IMR-90 (cell line): ENCODE results near the gene CDHR3. TPM values are rescaled to one million over a fixed set of nuclear protein-coding genes. Genes with fewer than 3 reads are reported as not detected.

Source experiments
- ATAC-seq: fragments of 200-7000 bp; cut with Tn5 transposase; 2 replicates; pipeline ENCODE4 v1.9.1; 2020; ENCODE audit warnings: low read depth, mild to moderate bottlenecking, moderate library complexity
- BruUV-seq: library from RNA; stranded (reverse); fragments of 400-500 nt; replicated peaks from 2 replicates; lab custom pipeline; 2021; lab: Mats Ljungman, UMichigan
- CTCF ChIA-PET: fragments of 300-600 bp; formaldehyde crosslinking; extraction: SDS; loops from one replicate; lab custom pipeline; 2021; ENCODE audit warnings: antibody characterized with exemption; lab: Yijun Ruan, JAX
- POLR2A ChIA-PET: fragments of 300-600 bp; sonication (Branson Sonifier 250); formaldehyde crosslinking; loops from one replicate; lab custom pipeline; 2022; ENCODE audit warnings: antibody characterized with exemption; ENCODE audit not compliant: unreplicated experiment; lab: Charles Lee
- DNase-seq: peaks from one replicate; pipeline ENCODE4 v3.0.0; 2013
- H2AFZ ChIP-seq: replicated peaks from 2 replicates; pipeline ENCODE3; 2013; ENCODE audit warnings: low read length, mild to moderate bottlenecking; ENCODE audit not compliant: poor library complexity
- H2AK5ac ChIP-seq: 2 replicates; pipeline ENCODE4 v1.6.1; 2013; ENCODE audit warnings: low read depth, low read length, inconsistent platforms
- H2AK9ac ChIP-seq: replicated peaks from 2 replicates; pipeline ENCODE3; 2013; ENCODE audit warnings: mild to moderate bottlenecking, low read depth, low read length, moderate library complexity; ENCODE audit not compliant: poor library complexity
- H2BK120ac ChIP-seq: 2 replicates; pipeline ENCODE4 v1.6.1; 2013; ENCODE audit warnings: low read depth, low read length, inconsistent platforms
- H2BK15ac ChIP-seq: 3 replicates; pipeline ENCODE4 v1.6.1; 2013; ENCODE audit warnings: low read depth, low read length, inconsistent platforms
- H2BK20ac ChIP-seq: 2 replicates; pipeline ENCODE4 v1.6.1; 2013; ENCODE audit warnings: low read depth, mild to moderate bottlenecking, inconsistent platforms, low read length, moderate library complexity
- H2BK5ac ChIP-seq: 2 replicates; pipeline ENCODE4 v1.6.1; 2013; ENCODE audit warnings: mild to moderate bottlenecking, low read depth, low read length, inconsistent platforms; ENCODE audit not compliant: poor library complexity, severe bottlenecking
- H3K14ac ChIP-seq: replicated peaks from 2 replicates; pipeline ENCODE4 v1.6.1; 2013; ENCODE audit warnings: low read depth, low read length, inconsistent platforms
- H3K18ac ChIP-seq: 2 replicates; pipeline ENCODE4 v1.6.1; 2013; ENCODE audit warnings: low read depth, low read length, control low read depth
- H3K23ac ChIP-seq: 2 replicates; pipeline ENCODE4 v1.6.1; 2013; ENCODE audit warnings: low read depth, low read length, inconsistent platforms
- H3K27ac ChIP-seq: 2 replicates; pipeline ENCODE4 v1.5.1; 2013; ENCODE audit warnings: mild to moderate bottlenecking, control low read depth, low read length; ENCODE audit not compliant: insufficient read depth
- H3K27me3 ChIP-seq: 2 replicates; pipeline ENCODE4 v1.6.1; 2013; ENCODE audit warnings: low read length; ENCODE audit not compliant: control insufficient read depth, insufficient read depth
- H3K36me3 ChIP-seq: 2 replicates; pipeline ENCODE4 v1.6.1; 2013; ENCODE audit warnings: low read length, mixed read lengths; ENCODE audit not compliant: control insufficient read depth, insufficient read depth
- H3K4ac ChIP-seq: 2 replicates; pipeline ENCODE4 v1.6.1; 2013; ENCODE audit warnings: low read depth, low read length, inconsistent platforms
- H3K4me1 ChIP-seq: 2 replicates; pipeline ENCODE4 v1.6.1; 2013; ENCODE audit warnings: low read length, mixed read lengths; ENCODE audit not compliant: control insufficient read depth, insufficient read depth
- H3K4me2 ChIP-seq: 2 replicates; pipeline ENCODE4 v1.6.1; 2013; ENCODE audit warnings: low read depth, mild to moderate bottlenecking, control low read depth, low read length, moderate library complexity
- H3K4me3 ChIP-seq: 2 replicates; pipeline ENCODE4 v1.5.1; 2013; ENCODE audit warnings: low read depth, mild to moderate bottlenecking, control low read depth, low read length, moderate library complexity; ENCODE audit not compliant: insufficient read depth
- H3K56ac ChIP-seq: 2 replicates; pipeline ENCODE4 v1.6.1; 2013; ENCODE audit warnings: low read length, inconsistent platforms; ENCODE audit not compliant: insufficient read depth; ENCODE audit errors: extremely low read depth
- H3K79me1 ChIP-seq, 2 experiments: 2 replicates each; pipeline ENCODE4 v1.6.1; 2013; ENCODE audit warnings: low read length in 2 of 2, inconsistent platforms in 1 of 2, low read depth in 1 of 2
- H3K9ac ChIP-seq: 2 replicates; pipeline ENCODE4 v1.6.1; 2013; ENCODE audit warnings: low read depth, low read length, control low read depth
- H3K9me1 ChIP-seq: 2 replicates; pipeline ENCODE4 v1.6.1; 2013; ENCODE audit warnings: low read length, inconsistent platforms; ENCODE audit not compliant: insufficient read depth
- H3K9me3 ChIP-seq: 2 replicates; pipeline ENCODE4 v1.6.1; 2013; ENCODE audit warnings: low read length; ENCODE audit not compliant: control insufficient read depth, insufficient read depth
- H4K20me1 ChIP-seq: 2 replicates; pipeline ENCODE4 v1.6.1; 2013; ENCODE audit warnings: low read length, inconsistent platforms; ENCODE audit not compliant: insufficient read depth
- H4K5ac ChIP-seq: 2 replicates; pipeline ENCODE4 v1.6.1; 2013; ENCODE audit warnings: mild to moderate bottlenecking, low read depth, low read length, control low read depth
- H4K8ac ChIP-seq, 2 experiments: 2 replicates each; pipeline ENCODE4 v1.6.1; 2013; ENCODE audit warnings: low read depth in 2 of 2, low read length in 2 of 2, control low read depth in 1 of 2, inconsistent platforms in 1 of 2
- H4K91ac ChIP-seq: 2 replicates; pipeline ENCODE4 v1.6.1; 2013; ENCODE audit warnings: low read depth, low read length, inconsistent platforms; ENCODE audit not compliant: insufficient read depth
- BHLHE40 ChIP-seq: fragments of 150-350 bp; IDR thresholded peaks from 2 replicates; pipeline ENCODE4 v1.6.1; 2016; ENCODE audit warnings: mild to moderate bottlenecking, low read depth, low read length
- CEBPB ChIP-seq: IDR thresholded peaks from 2 replicates; pipeline ENCODE4 v1.6.1; 2012; ENCODE audit warnings: low read depth, low read length, improper control_type of control experiment
- FOS ChIP-seq: fragments of 150-350 bp; IDR thresholded peaks from 2 replicates; pipeline ENCODE4 v1.6.1; 2016; ENCODE audit warnings: low read depth, low read length
- MAZ ChIP-seq: IDR thresholded peaks from 2 replicates; pipeline ENCODE4 v1.6.1; 2012; ENCODE audit warnings: low read depth, mild to moderate bottlenecking, low read length, improper control_type of control experiment, moderate library complexity, borderline replicate concordance
- NFE2L2 ChIP-seq: fragments of 150-350 bp; IDR thresholded peaks from 2 replicates; pipeline ENCODE4 v1.6.1; 2016; ENCODE audit warnings: low read depth, mild to moderate bottlenecking, low read length
- RCOR1 ChIP-seq: IDR thresholded peaks from 2 replicates; pipeline ENCODE4 v1.6.1; 2012; ENCODE audit warnings: mild to moderate bottlenecking, low read length, improper control_type of control experiment; ENCODE audit not compliant: insufficient replicate concordance
- WGBS, 2 experiments: methylation state at CpG; one replicate each; pipeline versions ENCODE4 v1.1.5 to v1.1.7; 2013; ENCODE audit warnings: missing lambda C conversion rate in 2 of 2; ENCODE audit not compliant: insufficient read length in 1 of 2; ENCODE audit errors: extremely low coverage in 2 of 2; 5-methylcytosine and 5-hydroxymethylcytosine counted together
- dilution Hi-C: fragments of 300-500 bp; cut with HindIII; formaldehyde crosslinking; loops from one replicate; pipeline ENCODE4 v1.14.3; 2018; ENCODE audit warnings: low sequenced_read_pairs; ENCODE audit not compliant: unreplicated experiment
- in situ Hi-C: fragments of 300-500 bp; cut with MboI; formaldehyde crosslinking; loops from 3 replicates; pipeline ENCODE4 v1.14.3; 2019; ENCODE audit warnings: low sequenced_read_pairs, inconsistent platforms, mixed read lengths
- intact Hi-C: fragments of 100-400 bp; cut with micrococcal nuclease; formaldehyde crosslinking; loops from 2 replicates; pipeline ENCODE4 v1.10.0; 2022
- polyA plus RNA-seq, 3 experiments: library from polyadenylated mRNA; depleted of rRNA; stranded (reverse); fragments of >200 nt; gene quantifications; 2 replicates each; pipeline ENCODE4 v1.2.3, GENCODE V29; 2012; ENCODE audit warnings: low replicate concordance in 1 of 3
- total RNA-seq: library from RNA; depleted of rRNA; stranded (reverse); fragments of >200 nt; gene quantifications from 2 replicates; pipeline ENCODE4 v1.2.3, GENCODE V29; 2012
- TF ChIP-seq, protein P1 (sequence below): fragments of 150-350 bp; IDR thresholded peaks from 2 replicates; pipeline ENCODE4 v1.6.1; 2017; ENCODE audit warnings: mild to moderate bottlenecking, antibody characterized with exemption, low read length, low read depth
- TF ChIP-seq, protein P2 (sequence below): conservative IDR thresholded peaks from 2 replicates; pipeline ENCODE4 v1.5.1; 2012; ENCODE audit warnings: mild to moderate bottlenecking, low read depth, low read length, improper control_type of control experiment

Gene CDHR3
- total and polyA plus RNA-seq, 2 of the 4 experiments (the other 2 are of a cell fraction) = 0.96 to 1.6 TPM

DNA sequence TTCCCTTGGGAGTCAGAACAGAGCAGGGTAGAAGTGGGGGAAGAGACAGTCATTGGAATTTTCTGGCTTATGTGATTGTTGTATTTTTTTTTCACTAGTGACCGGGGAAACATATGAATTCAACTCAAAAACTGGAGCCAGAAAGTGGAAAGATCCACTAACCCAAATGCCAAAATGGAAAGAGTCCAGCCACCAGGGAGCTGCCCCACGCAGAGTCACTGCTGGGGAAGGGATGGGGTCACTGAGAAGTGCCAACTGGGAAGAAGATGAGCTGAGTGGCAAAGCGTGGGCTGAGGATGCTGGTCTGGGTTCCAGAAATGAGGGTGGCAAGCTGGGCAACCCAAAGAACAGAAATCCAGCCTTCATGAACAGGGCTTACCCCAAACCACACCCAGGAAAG is 69.2 kb downstream of the CDHR3 start:
- Histone ChIP-seq H4K5ac (no peak overlapping the region), H3K4me1 (peaks cover 4% of the 10 kb centered on the region; the same call in 1 of the 2 replicates), H2BK15ac (no peak overlapping the region), H3K18ac (no peak overlapping the region), H2AK5ac (no peak overlapping the region), H3K27ac (no peak overlapping the region), H2BK5ac (no peak overlapping the region), H3K36me3 (no peaks in the 10 kb centered on the region), H3K9me3 (peaks cover 9% of the 10 kb centered on the region), H4K8ac (no peak overlapping the region), H4K91ac (no peak overlapping the region), H3K4ac (no peak overlapping the region), H2BK20ac (no peak overlapping the region), H4K20me1 (no peaks in the 10 kb centered on the region), H3K9me1 (no peaks in the 10 kb centered on the region), H3K56ac (no peak overlapping the region), H3K9ac (no peak overlapping the region), H2AK9ac (no peak overlapping the region), H2AFZ (peak overlapping the region; percentile 46), H3K23ac (no peak overlapping the region), H3K4me3 (no peak overlapping the region), H3K14ac (no peak overlapping the region), H2BK120ac (no peak overlapping the region), H3K79me1 (no peaks in the 10 kb centered on the region), H3K4me2 (no peak overlapping the region), H3K27me3 (peaks cover 10% of the 10 kb centered on the region; the same call in 1 of the 2 replicates)
- TF ChIP-seq, protein P1, sequence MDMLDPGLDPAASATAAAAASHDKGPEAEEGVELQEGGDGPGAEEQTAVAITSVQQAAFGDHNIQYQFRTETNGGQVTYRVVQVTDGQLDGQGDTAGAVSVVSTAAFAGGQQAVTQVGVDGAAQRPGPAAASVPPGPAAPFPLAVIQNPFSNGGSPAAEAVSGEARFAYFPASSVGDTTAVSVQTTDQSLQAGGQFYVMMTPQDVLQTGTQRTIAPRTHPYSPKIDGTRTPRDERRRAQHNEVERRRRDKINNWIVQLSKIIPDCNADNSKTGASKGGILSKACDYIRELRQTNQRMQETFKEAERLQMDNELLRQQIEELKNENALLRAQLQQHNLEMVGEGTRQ = no peak
- TF ChIP-seq CEBPB = no peak
- no peak for TF ChIP-seq MAZ
- TF ChIP-seq, protein P2, sequence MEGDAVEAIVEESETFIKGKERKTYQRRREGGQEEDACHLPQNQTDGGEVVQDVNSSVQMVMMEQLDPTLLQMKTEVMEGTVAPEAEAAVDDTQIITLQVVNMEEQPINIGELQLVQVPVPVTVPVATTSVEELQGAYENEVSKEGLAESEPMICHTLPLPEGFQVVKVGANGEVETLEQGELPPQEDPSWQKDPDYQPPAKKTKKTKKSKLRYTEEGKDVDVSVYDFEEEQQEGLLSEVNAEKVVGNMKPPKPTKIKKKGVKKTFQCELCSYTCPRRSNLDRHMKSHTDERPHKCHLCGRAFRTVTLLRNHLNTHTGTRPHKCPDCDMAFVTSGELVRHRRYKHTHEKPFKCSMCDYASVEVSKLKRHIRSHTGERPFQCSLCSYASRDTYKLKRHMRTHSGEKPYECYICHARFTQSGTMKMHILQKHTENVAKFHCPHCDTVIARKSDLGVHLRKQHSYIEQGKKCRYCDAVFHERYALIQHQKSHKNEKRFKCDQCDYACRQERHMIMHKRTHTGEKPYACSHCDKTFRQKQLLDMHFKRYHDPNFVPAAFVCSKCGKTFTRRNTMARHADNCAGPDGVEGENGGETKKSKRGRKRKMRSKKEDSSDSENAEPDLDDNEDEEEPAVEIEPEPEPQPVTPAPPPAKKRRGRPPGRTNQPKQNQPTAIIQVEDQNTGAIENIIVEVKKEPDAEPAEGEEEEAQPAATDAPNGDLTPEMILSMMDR = no peak
- TF ChIP-seq FOS = no peak
- TF ChIP-seq NFE2L2 = no peak
- no peak for TF ChIP-seq BHLHE40
- TF ChIP-seq RCOR1 = no peak
- dilution Hi-C loops = no loop called here
- ChIA-PET CTCF (no interaction called here), POLR2A (no interaction called here)
- DNase-seq (no peak), ATAC-seq (no peak)
- no TSS peak for BruUV-seq
- intact Hi-C loops = no loop called here
- WGBS, 2 experiments = no CpG with 5 or more reads among the region's 3 CpGs
- in situ Hi-C loops = no loop called here
